Measurements from ENCODE around the gene RECQL.
A peak's percentile ranks its signal among the peaks of the same experiment; 100 is the strongest.
"Not testable (repeated sequence)": the region's sequence is repeated elsewhere in the genome, so short reads cannot be mapped to it uniquely, and the experiment has no call there.

RECQL gene

GRCh38 chr12:21502872-21503271 lies 1.4 kb upstream of the RECQL start:
- DNase-seq (ENCODE audit: low read depth in 2 of 2, low spot score in 1 of 2) = no peak

GRCh38 chr12:21502164-21502496 lies 695 bp upstream of the RECQL start:
- peak; percentile 3 to 4 for DNase-seq (ENCODE audit: low read depth in 2 of 2, low spot score in 1 of 2)

- peak in 1 of 2 donors; percentile 1 for DNase-seq (ENCODE audit: low read depth in 2 of 2, low spot score in 1 of 2)
Observed at GRCh38 chr12:21500786-21501257, 613 bp downstream of the RECQL start.

DNA sequence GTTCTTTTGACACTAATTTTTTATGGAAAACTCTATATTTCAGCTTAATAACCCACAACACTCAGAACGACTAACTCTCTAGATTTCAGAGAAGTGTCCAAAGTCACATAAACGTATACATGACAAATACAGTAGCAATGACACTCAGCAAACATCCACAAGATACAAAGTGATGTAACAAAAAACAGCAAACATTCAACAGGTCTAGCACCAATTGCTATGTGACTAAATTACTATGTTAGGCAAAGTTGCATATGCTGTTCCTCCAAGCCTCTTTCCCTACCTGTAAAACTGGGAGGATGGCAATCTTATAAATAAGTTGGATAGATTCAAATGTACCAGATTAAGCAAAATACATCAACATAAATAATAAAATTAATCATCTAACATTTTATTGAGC lies 1.7 kb downstream of the RECQL start:
- DNase-seq (ENCODE audit: low read depth in 2 of 2, low spot score in 1 of 2) = no peak

DNA sequence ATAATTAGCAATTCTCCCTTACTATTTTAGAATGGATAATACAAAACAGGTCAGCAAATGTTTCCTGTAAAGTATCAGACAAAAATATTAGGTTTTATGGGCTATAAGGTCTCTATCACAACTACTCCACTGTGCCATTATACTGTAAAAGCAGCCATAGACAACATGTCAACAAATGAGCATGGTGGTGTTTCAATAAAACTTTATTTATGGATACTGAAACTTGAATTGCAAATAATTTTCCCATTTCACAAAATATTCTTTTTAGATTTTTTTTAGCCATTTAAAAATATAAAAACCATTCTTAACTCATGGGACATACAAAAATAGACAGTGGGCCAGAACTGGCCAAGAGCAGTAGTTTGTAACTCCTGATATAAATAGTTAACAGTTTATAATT lies 15.4 kb downstream of the RECQL start:
- DNase-seq (ENCODE audit: low read depth in 2 of 2, low spot score in 1 of 2) = no peak

GRCh38 chr12:21483531-21483930 lies 17.9 kb downstream of the RECQL start:
- no peak for DNase-seq (ENCODE audit: low read depth in 2 of 2, low spot score in 1 of 2)

DNA sequence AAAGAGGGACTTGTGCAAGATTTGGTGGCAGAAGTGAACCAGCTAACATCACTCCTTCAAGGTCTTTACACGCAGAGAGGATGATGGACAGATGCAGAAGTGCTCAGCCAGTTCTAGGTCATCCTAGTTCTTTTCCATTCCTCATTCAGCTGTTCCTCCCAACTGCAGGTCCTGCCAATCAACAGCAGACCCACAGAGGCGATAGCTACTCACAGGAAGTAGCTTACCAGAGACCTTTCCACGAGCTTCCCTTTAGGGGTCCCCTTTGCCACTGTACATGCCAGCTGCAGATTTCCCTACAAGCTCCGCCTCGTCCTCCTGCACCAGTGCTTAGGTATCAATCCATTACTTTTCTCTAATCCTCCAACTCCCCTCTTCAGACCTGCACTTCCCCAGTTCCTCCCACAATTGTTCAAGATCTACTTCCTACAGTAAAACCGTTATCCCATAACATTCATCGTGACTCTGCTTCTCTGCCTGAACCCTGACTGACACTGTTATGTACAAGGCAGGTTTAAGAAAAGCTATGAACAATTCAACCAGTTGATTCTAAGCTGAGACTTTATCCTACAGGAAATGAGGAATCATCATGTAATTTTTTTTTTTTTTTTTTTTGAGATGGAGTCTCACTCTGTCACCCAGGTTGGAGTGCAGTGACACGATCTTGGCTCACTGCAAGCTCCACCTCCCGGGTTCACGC lies 22.5 kb downstream of the RECQL start:
- no peak for DNase-seq (ENCODE audit: low read depth in 2 of 2, low spot score in 1 of 2)

GRCh38 chr12:21476949-21477348 lies 24.5 kb downstream of the RECQL start:
- no peak for DNase-seq (ENCODE audit: low read depth in 2 of 2, low spot score in 1 of 2)

DNA sequence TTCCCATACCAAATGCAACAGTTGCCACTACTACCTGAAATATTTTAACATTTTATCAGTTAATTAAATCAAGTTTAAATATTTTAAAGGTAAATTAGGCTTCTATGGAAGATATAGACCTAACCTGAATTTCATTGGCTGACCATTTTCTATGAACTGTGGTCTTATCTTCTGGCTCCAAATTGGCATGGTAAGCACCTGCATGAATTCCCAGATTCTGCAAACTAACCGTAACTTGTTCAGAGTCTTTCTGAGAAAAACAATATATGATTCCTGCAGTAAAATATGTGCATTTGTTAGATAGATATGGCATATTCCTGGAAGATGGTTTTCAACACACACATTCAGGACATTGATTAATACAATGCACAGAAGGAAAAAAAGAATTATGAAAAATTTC lies 25.9 kb downstream of the RECQL start:
- DNase-seq (ENCODE audit: low read depth in 2 of 2, low spot score in 1 of 2) = no peak

- no peak for DNase-seq (ENCODE audit: low read depth in 2 of 2, low spot score in 1 of 2)
Observed at GRCh38 chr12:21472197-21472823, 29.1 kb downstream of the RECQL start.

DNA sequence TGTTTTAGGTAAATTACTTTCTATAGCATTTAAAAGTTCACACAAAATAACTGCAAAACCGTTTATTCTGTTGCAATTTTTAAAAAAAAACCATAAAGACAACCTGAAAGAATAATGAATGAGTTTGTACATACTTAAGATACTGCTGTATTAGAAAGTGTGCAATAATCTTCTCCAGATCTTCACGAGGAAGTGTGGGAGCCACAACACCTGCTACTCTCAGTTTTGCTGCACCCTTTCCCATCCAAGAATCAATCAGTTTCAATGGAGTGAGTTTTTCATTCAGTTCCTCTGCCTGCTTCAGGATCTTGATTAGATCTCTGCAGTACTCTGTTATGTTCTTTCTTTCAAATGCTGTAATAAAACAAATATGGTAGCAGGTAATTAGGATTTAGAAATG lies 30.1 kb downstream of the RECQL start:
- no peak for DNase-seq (ENCODE audit: low read depth in 2 of 2, low spot score in 1 of 2)

GRCh38 chr12:21467334-21467733 lies 34.1 kb downstream of the RECQL start:
- not testable (repeated sequence) for DNase-seq (ENCODE audit: low read depth in 2 of 2, low spot score in 1 of 2)

DNA sequence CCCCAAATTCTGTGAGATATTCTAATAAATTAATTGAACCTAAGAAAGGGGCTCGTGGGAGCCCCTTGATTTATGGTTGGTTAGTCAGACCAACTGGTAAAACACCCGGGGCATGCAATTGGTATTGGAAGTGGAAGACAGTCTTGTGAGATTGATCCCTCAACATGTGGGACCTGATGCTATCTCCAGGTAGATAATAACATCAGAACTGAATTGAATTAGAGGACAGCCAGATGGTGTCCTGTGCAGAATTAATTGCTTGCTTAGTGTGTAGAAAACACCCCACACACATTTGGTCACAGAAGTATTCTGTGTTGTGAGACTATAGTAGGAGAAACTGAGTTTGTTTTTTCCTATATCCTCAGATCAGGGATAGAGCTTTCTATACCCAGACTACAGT lies 42.0 kb downstream of the RECQL start:
- no peak for DNase-seq (ENCODE audit: low read depth in 2 of 2, low spot score in 1 of 2)

DNA sequence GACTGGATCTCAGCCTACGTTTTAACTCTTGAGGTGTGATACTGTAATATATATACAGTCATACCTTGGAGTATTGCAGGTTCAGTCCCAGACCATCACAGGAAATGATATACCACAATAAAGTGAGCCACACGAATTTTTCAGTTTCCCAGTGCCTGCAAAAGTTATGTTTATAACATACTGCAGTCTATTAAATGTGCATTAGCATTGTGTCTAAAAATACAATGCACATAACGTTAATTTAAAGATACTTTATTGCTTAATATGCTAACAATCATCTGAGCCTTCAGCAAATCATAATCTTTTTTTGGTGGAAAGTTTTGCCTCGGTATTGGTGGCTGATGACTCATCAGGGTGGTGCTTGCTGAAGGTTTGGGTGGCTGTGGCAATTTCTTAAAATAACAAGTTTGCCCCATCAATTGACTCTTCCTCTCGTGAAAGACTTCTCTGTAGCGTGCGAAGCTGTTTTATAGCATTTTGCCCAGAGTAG lies 45.1 kb downstream of the RECQL start:
- DNase-seq (ENCODE audit: low read depth in 2 of 2, low spot score in 1 of 2) = peak; percentile 5 to 20

DNA sequence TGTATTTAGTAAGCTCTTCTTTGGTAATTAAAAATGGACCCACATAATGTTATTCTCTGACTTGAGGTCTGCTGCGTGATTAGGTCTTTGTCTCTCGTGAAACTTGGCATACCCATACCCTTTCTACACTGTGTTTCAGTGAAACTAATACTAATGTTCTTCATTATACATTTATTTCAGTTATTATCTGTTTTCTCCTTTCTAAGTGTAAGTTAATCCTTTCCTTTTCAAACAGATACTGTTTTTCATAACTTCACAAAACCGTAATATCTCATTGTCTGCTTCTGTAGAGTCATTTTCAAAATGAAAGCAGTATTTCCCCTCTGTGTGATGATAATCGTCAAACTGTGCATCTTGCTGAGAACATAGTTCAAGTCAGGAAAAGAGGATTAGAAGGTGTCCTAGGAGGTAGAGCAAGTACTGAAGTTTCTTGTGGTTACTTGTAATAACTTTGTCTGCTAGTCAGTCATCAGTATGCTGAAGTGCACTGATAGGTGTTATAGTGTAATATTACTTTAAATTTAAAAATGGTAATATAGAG lies 48.1 kb downstream of the RECQL start:
- DNase-seq (ENCODE audit: low read depth in 2 of 2, low spot score in 1 of 2) = no peak

DNA sequence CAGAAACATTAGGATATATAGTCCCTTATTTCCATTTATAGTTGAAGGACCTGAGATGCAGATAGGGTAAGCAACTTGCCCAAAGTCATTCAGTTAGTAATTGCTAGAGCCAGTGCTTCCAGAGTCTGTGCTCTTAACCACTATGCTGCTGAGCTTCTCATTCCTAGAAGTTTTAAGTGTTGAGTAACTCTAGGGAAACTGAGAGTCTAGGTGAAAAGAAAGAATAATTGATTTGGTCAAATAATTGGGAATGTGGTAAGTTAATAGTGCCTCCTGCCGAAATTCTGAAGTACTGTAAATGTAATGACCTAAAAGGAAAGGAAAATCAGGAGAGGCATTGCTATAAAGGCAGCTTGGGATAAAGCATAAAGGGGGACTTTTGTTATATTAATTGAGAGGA lies 49.9 kb downstream of the RECQL start:
- DNase-seq (ENCODE audit: low read depth in 2 of 2, low spot score in 1 of 2) = no peak

- no peak for DNase-seq (ENCODE audit: low read depth in 2 of 2, low spot score in 1 of 2)
Observed at GRCh38 chr12:21444193-21445146, 57.0 kb downstream of the RECQL start.

- DNase-seq (ENCODE audit: low read depth in 2 of 2, low spot score in 1 of 2) = no peak
Observed at GRCh38 chr12:21439347-21439746, 62.1 kb downstream of the RECQL start.

- no peak for DNase-seq (ENCODE audit: low read depth in 2 of 2, low spot score in 1 of 2)
Observed at GRCh38 chr12:21438643-21439042, 62.8 kb downstream of the RECQL start.

DNA sequence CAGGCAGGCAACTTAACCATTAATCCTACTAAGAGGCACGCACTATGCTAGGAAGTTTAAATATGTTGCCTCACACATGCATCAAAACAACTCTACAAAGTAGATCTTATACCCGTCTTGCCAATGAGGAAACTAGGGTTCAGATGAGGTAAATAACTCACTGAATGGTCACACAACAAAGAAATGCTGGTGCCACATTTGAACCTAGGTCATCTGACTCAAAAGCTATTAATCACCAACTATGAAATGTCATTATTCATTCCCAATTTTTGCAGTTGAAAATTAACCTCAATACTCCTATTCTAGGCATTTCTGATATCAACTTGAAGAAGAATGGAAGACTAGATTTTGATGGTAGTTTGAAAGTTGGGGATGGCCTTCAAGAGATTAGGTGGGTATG lies 66.7 kb downstream of the RECQL start:
- no peak for DNase-seq (ENCODE audit: low read depth in 2 of 2, low spot score in 1 of 2)

- DNase-seq (ENCODE audit: low read depth in 2 of 2, low spot score in 1 of 2) = no peak
Observed at GRCh38 chr12:21433525-21433924, 67.9 kb downstream of the RECQL start.

Data from stimulated activated CD8-positive, alpha-beta memory T cell treated with anti-CD3 and anti-CD28 coated beads, Interleukin-4, amount 100 ng/mL, for 4 hours (primary cell).